T-helper 17 cell (primary cell): ENCODE results near the gene VPS33B. TPM values are rescaled to one million over a fixed set of nuclear protein-coding genes. Genes with fewer than 3 reads are reported as not detected.

ENCODE experiments used
- ATAC-seq: fragments of 150-1000 bp; cut with Tn5 transposase; 2 replicates; pipeline ENCODE4 v1.10.0; 2021; ENCODE audit warnings: mild to moderate bottlenecking, moderate library complexity
- DNase-seq, 3 donors: peaks; one replicate each; pipeline versions ENCODE4 v3.0.0 to v3.0.0-alpha.2; 2020 to 2021
- H3K9me3 ChIP-seq: one replicate; pipeline ENCODE4 v1.7.0; 2013; ENCODE audit warnings: low read length, mild to moderate bottlenecking; ENCODE audit not compliant: control insufficient read depth, poor library complexity, severe bottlenecking
- H3K27ac Mint-ChIP-seq: one replicate; pipeline ENCODE4 v1.8.0; 2022; ENCODE audit warnings: mild to moderate bottlenecking, moderate library complexity, mixed read lengths
- H3K27me3 Mint-ChIP-seq: one replicate; pipeline ENCODE4 v1.8.0; 2022; ENCODE audit warnings: mixed read lengths
- H3K36me3 Mint-ChIP-seq: one replicate; pipeline ENCODE4 v1.8.0; 2022; ENCODE audit warnings: low read depth, mixed read lengths
- H3K4me1 Mint-ChIP-seq: one replicate; pipeline ENCODE4 v1.8.0; 2022; ENCODE audit warnings: mild to moderate bottlenecking, mixed read lengths
- H3K4me3 Mint-ChIP-seq: one replicate; pipeline ENCODE4 v1.8.0; 2022; ENCODE audit warnings: mild to moderate bottlenecking, moderate library complexity, mixed read lengths
- total RNA-seq, 4 donors: library from RNA in 2 of 4; stranded (reverse) in 2 of 4; gene quantifications; one replicate each; pipeline ENCODE4 v1.2.3 and lab custom pipeline; 2022 to 2026

Gene VPS33B
- total RNA-seq, 2 donors from 2014 or later, result 19.2 to 23.6 TPM

DNA sequence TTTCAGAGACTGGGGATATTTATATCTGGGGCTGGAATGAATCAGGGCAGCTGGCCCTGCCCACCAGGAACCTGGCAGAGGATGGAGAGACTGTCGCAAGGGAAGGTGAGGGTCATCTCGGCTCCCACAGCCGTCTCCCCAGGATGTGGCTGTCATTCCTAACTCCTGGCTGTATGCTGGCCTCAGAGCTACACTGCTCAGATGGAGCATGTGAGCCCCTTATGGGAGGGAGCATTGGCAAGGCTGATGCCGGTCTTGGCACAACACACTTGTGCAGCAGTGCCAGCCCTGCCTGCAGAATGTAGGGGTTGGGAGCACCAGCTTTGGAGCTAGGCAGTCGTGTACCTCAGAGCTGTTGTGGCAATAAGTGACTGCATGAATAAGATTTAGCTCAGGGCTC is 62.5 kb downstream of the VPS33B start:
- no peak overlapping the region for H3K27ac Mint-ChIP-seq
- no peaks in the 10 kb centered on the region for H3K27me3 Mint-ChIP-seq
- DNase-seq (no peak), ATAC-seq (no peak)
- H3K9me3 ChIP-seq, result no peaks in the 10 kb centered on the region
- H3K4me1 Mint-ChIP-seq, result peaks cover 11% of the 10 kb centered on the region
- no peak overlapping the region for H3K4me3 Mint-ChIP-seq
- peaks cover 3% of the 10 kb centered on the region for H3K36me3 Mint-ChIP-seq

DNA sequence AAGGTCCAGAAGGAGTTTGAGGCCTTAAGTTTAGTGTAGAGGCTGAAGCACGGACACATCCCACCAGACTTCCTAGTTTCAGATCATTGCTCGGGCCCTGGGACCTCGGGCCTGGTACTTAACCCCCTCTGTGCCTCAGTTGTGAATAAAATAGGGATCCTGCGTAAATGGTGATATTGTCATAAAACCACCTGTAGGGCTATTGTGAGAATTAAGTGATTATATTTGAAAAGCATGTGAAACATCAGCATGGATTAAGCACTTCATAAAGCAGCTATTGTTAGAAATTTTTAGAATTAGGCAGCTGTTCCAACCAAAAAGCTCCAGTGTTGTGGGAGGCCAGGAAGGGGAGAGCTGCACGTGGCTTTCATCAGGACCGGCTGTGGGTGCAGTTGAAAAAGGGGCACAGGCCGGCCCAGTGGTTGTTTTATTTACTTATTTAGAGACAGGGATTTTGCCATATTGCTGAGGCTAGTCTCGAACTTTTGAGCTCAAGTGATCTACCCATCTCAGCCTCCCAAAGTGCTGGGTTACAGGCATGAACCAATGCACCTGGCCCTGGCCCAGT is 63.3 kb downstream of the VPS33B start:
- H3K4me3 Mint-ChIP-seq, result peak overlapping the region; percentile 63
- H3K4me1 Mint-ChIP-seq, result peaks cover 13% of the 10 kb centered on the region
- DNase-seq (no peak), ATAC-seq (no peak)
- H3K36me3 Mint-ChIP-seq, result peaks cover 3% of the 10 kb centered on the region
- no peaks in the 10 kb centered on the region for H3K27me3 Mint-ChIP-seq
- H3K9me3 ChIP-seq, result no peaks in the 10 kb centered on the region
- H3K27ac Mint-ChIP-seq, result no peak overlapping the region

GRCh38 chr15:90957791-90958190 is 64.6 kb downstream of the VPS33B start:
- no peaks in the 10 kb centered on the region for H3K27me3 Mint-ChIP-seq
- no peaks in the 10 kb centered on the region for H3K9me3 ChIP-seq
- no peak for DNase-seq
- no peak overlapping the region for H3K27ac Mint-ChIP-seq
- ATAC-seq, result no peak
- H3K4me3 Mint-ChIP-seq, result peak overlapping the region; percentile 78
- peaks cover 13% of the 10 kb centered on the region for H3K4me1 Mint-ChIP-seq
- peaks cover 3% of the 10 kb centered on the region for H3K36me3 Mint-ChIP-seq

DNA sequence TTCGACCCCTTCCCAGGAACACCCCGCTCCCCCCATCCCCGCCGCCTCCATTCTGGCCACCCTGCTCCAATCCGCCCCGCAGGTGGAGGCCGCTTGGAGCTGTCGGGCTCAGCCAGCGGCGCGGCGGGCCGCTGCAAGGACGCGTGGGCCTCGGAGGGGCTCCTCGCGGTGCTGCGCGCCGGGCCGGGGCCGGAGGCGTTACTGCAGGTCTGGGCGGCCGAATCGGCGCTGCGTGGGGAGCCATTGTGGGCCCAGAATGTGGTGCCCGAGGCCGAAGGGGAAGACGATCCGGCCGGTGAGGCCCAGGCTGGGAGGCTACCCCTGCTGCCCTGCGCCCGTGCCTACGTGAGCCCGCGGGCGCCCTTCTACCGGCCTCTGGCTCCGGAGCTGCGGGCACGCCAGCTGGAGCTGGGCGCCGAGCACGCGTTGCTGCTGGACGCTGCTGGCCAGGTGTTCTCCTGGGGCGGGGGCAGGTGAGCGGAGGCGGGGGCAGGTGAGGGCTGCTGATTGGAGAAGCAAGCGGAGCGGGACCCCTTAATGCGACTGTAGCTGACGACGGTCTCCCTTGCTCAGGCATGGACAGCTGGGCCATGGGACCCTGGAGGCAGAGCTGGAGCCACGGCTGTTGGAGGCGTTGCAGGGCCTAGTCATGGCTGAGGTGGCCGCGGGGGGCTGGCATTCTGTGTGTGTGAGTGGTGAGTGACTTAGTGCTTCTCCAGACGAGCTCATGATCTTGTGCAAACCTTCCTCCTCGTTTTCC is 65.2 kb downstream of the VPS33B start:
- H3K9me3 ChIP-seq, result no peaks in the 10 kb centered on the region
- H3K27me3 Mint-ChIP-seq, result no peaks in the 10 kb centered on the region
- peak overlapping the region; percentile 78 for H3K4me3 Mint-ChIP-seq
- H3K27ac Mint-ChIP-seq, result no peak overlapping the region
- no peak for DNase-seq
- H3K4me1 Mint-ChIP-seq, result peaks cover 13% of the 10 kb centered on the region
- no peak for ATAC-seq
- H3K36me3 Mint-ChIP-seq, result peaks cover 3% of the 10 kb centered on the region

DNA sequence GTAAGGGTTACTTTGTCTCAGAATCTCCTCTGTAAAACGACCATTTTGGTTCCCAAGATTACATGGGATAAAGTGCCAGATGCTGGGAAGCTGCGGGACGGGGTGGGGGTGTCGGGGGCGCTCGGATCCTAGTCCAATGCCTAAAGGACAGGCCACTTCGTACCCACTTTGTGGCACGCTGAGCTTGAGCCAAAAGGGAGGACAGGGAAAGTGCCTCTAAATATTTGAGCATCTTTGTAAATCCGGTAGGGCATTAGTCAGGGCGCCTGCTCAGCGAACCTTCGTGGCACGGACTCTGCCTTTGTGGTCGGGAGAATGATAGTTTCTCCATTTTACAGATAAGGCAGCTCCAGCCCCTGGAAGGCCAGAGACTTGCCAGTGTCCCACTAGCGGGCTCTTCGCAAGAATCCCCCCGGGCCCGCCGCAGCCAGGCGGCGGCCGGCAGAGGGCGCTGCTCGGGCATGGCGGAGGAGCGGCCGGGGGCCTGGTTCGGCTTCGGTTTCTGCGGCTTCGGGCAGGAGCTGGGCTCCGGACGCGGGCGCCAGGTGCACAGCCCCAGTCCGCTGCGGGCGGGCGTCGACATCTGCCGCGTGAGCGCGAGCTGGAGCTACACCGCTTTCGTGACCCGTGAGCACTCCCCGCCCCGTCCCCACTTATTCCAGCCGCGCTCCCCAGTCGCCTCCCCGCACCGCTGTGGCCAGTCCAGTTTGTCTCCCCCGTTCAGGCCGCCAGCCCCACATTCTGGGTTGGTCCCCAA is 65.9 kb downstream of the VPS33B start:
- peaks cover 11% of the 10 kb centered on the region for H3K4me1 Mint-ChIP-seq
- peaks cover 3% of the 10 kb centered on the region for H3K36me3 Mint-ChIP-seq
- peak; percentile 50 to 70 (median 58) for DNase-seq
- H3K27ac Mint-ChIP-seq, result no peak overlapping the region
- H3K27me3 Mint-ChIP-seq, result no peaks in the 10 kb centered on the region
- H3K9me3 ChIP-seq, result no peaks in the 10 kb centered on the region
- peak overlapping the region; percentile 87 for H3K4me3 Mint-ChIP-seq
- ATAC-seq, result no peak

- peak overlapping the region; percentile 87 for H3K27ac Mint-ChIP-seq
- peak overlapping the region; percentile 87 for H3K4me3 Mint-ChIP-seq
- no peak for ATAC-seq
- DNase-seq, result no peak
- no peaks in the 10 kb centered on the region for H3K9me3 ChIP-seq
- peaks cover 11% of the 10 kb centered on the region for H3K4me1 Mint-ChIP-seq
- no peaks in the 10 kb centered on the region for H3K27me3 Mint-ChIP-seq
- no peaks in the 10 kb centered on the region for H3K36me3 Mint-ChIP-seq
These were observed 66.6 kb downstream of the VPS33B start for GRCh38 chr15:90955624-90956273.

DNA sequence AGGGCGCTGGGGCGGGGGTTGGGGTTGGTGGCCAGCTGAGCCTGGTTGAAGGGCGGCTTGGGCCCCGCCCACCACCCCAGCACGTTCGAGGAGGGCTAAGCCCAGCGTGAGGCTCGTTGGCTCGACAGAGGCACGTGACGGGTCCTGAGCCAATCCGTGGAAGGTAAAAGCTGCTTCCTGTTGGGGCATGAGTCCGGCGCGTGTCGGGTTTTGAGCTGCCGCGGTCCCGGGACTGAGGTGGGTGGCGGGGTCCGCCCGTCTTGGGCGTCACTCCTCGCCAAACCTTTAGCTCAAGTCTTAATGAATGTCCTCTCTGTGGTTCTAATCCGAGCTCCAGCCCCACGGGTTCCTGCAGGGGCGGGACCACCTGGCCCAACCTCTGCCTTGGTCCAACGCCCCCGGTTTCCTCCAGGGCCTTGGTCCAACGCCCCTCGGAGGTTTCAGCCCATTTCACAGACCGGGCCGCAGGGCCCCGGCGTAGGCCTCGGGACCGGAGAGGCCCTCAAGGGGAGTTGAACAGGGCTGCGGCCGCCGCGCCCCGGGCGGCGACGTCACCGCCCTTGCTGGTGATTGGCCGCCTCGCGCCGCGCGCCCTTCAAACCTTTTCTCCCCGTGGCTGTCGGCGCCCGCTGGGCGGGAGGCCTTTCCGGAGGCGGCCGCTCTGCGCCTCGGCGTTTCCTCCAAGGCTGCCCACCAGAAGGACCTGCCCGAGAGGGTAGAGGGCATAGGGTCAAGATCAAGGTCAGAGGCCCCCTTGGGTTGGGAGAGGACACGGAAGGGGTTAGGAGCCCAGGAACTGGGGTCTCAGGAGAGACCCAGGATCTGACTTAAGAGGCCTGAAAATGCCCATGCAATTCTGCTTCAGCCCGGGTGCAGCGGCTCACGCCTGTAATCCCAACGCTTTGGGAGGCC is 67.4 kb downstream of the VPS33B start, which contains the start of gene RCCD1:
TSS of gene RCCD1 (plus strand) at position 173 of the 912 bp plus-strand sequence. CDS start 1,851 bp downstream, outside the sequence.
- Mint-ChIP-seq H3K27ac (peak within 1 kb of the TSS; percentile 87), H3K36me3 (no peaks in the 10 kb centered on the region), H3K4me3 (peak within 1 kb of the TSS; percentile 87), H3K27me3 (no peaks in the 10 kb centered on the region), H3K4me1 (peaks cover 11% of the 10 kb centered on the region)
- ATAC-seq, result peak; percentile 97
- DNase-seq, result peak; percentile 69 to 79 (median 77)
- no peaks in the 10 kb centered on the region for H3K9me3 ChIP-seq

- peak overlapping the region; percentile 87 for H3K27ac Mint-ChIP-seq
- peaks cover 9% of the 10 kb centered on the region for H3K4me1 Mint-ChIP-seq
- H3K27me3 Mint-ChIP-seq, result no peaks in the 10 kb centered on the region
- no peak for DNase-seq
- H3K9me3 ChIP-seq, result no peaks in the 10 kb centered on the region
- H3K4me3 Mint-ChIP-seq, result peak overlapping the region; percentile 87
- ATAC-seq, result no peak
- H3K36me3 Mint-ChIP-seq, result no peaks in the 10 kb centered on the region
These were observed 68.3 kb downstream of the VPS33B start for GRCh38 chr15:90953947-90954711.

DNA sequence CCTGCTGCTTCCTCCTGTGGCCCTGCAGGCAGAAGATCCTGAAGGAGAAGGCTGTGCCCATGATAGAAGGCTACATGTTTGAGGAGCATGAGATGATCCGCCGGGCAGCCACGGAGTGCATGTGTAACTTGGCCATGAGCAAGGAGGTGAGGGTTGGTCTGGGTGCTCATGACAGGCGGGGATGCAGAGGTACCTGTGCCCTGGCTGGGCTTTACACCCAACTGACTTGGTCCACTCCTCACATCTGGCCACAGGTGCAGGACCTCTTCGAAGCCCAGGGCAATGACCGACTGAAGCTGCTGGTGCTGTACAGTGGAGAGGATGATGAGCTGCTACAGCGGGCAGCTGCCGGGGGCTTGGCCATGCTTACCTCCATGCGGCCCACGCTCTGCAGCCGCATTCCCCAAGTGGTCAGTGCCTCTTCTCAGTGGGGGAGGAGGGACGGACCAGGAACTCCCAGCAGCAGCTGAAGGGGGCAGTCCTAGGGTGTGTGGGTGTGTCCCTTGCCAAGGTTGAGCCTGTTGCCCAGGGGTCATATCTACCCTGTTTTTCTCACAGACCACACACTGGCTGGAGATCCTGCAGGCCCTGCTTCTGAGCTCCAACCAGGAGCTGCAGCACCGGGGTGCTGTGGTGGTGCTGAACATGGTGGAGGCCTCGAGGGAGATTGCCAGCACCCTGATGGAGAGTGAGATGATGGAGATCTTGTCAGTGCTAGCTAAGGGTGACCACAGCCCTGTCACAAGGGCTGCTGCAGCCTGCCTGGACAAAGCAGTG is 69.3 kb downstream of the VPS33B start:
- DNase-seq (no peak), ATAC-seq (no peak)
- no peak overlapping the region for H3K4me3 Mint-ChIP-seq
- no peaks in the 10 kb centered on the region for H3K36me3 Mint-ChIP-seq
- peaks cover 9% of the 10 kb centered on the region for H3K4me1 Mint-ChIP-seq
- peak overlapping the region; percentile 61 for H3K27ac Mint-ChIP-seq
- H3K9me3 ChIP-seq, result no peaks in the 10 kb centered on the region
- H3K27me3 Mint-ChIP-seq, result no peaks in the 10 kb centered on the region

GRCh38 chr15:90950676-90951075 is 71.7 kb downstream of the VPS33B start:
- no peak for DNase-seq
- no peak for ATAC-seq
- Mint-ChIP-seq H3K27ac (no peak overlapping the region), H3K4me3 (no peak overlapping the region), H3K4me1 (peaks cover 2% of the 10 kb centered on the region), H3K36me3 (no peaks in the 10 kb centered on the region), H3K27me3 (no peaks in the 10 kb centered on the region)
- no peaks in the 10 kb centered on the region for H3K9me3 ChIP-seq

- ATAC-seq (no peak), DNase-seq (no peak)
- Mint-ChIP-seq H3K36me3 (no peaks in the 10 kb centered on the region), H3K4me3 (no peak overlapping the region), H3K27ac (no peak overlapping the region), H3K4me1 (peaks cover 2% of the 10 kb centered on the region), H3K27me3 (no peaks in the 10 kb centered on the region)
- H3K9me3 ChIP-seq, result no peaks in the 10 kb centered on the region
These were observed 72.3 kb downstream of the VPS33B start for GRCh38 chr15:90949979-90950675.
